NT2/D1 (cell line): Measurements from ENCODE around the gene CACNA1C.

Experiments
- SUZ12 ChIP-seq: IDR thresholded peaks from 2 replicates; pipeline ENCODE4 v1.6.1; 2011; ENCODE audit not compliant: insufficient read length, insufficient read depth; ENCODE audit errors: extremely low read depth
- ZNF274 ChIP-seq: IDR thresholded peaks from 2 replicates; pipeline ENCODE4 v1.6.1; 2011; ENCODE audit warnings: mild to moderate bottlenecking, low read depth, low read length

- TF ChIP-seq SUZ12 (no peak), ZNF274 (no peak)
Observed at GRCh38 chr12:2454601-2455177, 401.9 kb downstream of the CACNA1C start.
